SK-N-SH treated with all-trans-retinoic acid at 6 μM for 48 hours (cell line): ENCODE measurements around the gene ACSBG1.

ENCODE experiments used
- ATAC-seq: fragments of 200-7000 bp; cut with Tn5 transposase; 3 replicates; pipeline ENCODE4 v1.9.1; 2020; ENCODE audit warnings: mild to moderate bottlenecking, moderate library complexity
- BACH2 ChIP-seq: fragments of 250-450 bp; sonication (Bioruptor Pico); IDR thresholded peaks from 2 replicates; pipeline ENCODE4 v1.9.0; 2021; ENCODE audit warnings: mild to moderate bottlenecking, borderline replicate concordance
- CREB5 ChIP-seq: fragments of 250-450 bp; sonication (Bioruptor Pico); IDR thresholded peaks from 2 replicates; pipeline ENCODE4 v1.5.1; 2020; ENCODE audit warnings: low read depth, mild to moderate bottlenecking, moderate library complexity
- CSDC2 ChIP-seq: fragments of 250-450 bp; sonication (Bioruptor Pico); IDR thresholded peaks from 2 replicates; pipeline ENCODE4 v1.5.0; 2020; ENCODE audit warnings: mild to moderate bottlenecking, moderate library complexity
- GLIS3 ChIP-seq: fragments of 250-450 bp; sonication (Bioruptor Pico); IDR thresholded peaks from 2 replicates; pipeline ENCODE4 v1.5.0; 2020; ENCODE audit warnings: mild to moderate bottlenecking, moderate library complexity
- OSR1 ChIP-seq: fragments of 250-450 bp; sonication (Bioruptor Pico); IDR thresholded peaks from 2 replicates; pipeline ENCODE4 v1.8.0; 2022; ENCODE audit warnings: moderate library complexity, mild to moderate bottlenecking, inconsistent platforms
- PPARA ChIP-seq: fragments of 250-450 bp; sonication (Bioruptor Pico); IDR thresholded peaks from 2 replicates; pipeline ENCODE4 v1.5.0; 2020; ENCODE audit warnings: mild to moderate bottlenecking, borderline replicate concordance
- RARB ChIP-seq: fragments of 250-450 bp; sonication (Bioruptor Pico); IDR thresholded peaks from 2 replicates; pipeline ENCODE4 v1.8.0; 2021; ENCODE audit warnings: mild to moderate bottlenecking, moderate library complexity
- SNAI2 ChIP-seq: fragments of 250-450 bp; sonication (Bioruptor Pico); IDR thresholded peaks from 2 replicates; pipeline ENCODE4 v1.5.0; 2020; ENCODE audit warnings: mild to moderate bottlenecking, moderate library complexity
- TCF4 ChIP-seq: fragments of 250-450 bp; sonication (Bioruptor Pico); IDR thresholded peaks from 2 replicates; pipeline ENCODE4 v1.8.0; 2021; ENCODE audit warnings: mild to moderate bottlenecking, moderate library complexity, borderline replicate concordance
- TOX ChIP-seq: fragments of 250-450 bp; sonication (Bioruptor Pico); IDR thresholded peaks from 2 replicates; pipeline ENCODE4 v1.8.0; 2021; ENCODE audit warnings: mild to moderate bottlenecking, moderate library complexity, borderline replicate concordance
- TSHZ2 ChIP-seq: fragments of 250-450 bp; sonication (Bioruptor Pico); IDR thresholded peaks from 2 replicates; pipeline ENCODE4 v1.5.0; 2020; ENCODE audit warnings: mild to moderate bottlenecking, moderate library complexity
- ZC3H10 ChIP-seq: fragments of 250-450 bp; sonication (Bioruptor Pico); IDR thresholded peaks from 2 replicates; pipeline ENCODE4 v1.5.1; 2021; ENCODE audit warnings: mild to moderate bottlenecking, moderate library complexity
- ZFP3 ChIP-seq: fragments of 250-450 bp; sonication (Bioruptor Pico); IDR thresholded peaks from 2 replicates; pipeline ENCODE4 v1.5.0; 2020; ENCODE audit warnings: mild to moderate bottlenecking, moderate library complexity
- ZFP30 ChIP-seq: fragments of 450-650 bp; formaldehyde crosslinking; IDR thresholded peaks from 2 replicates; pipeline ENCODE4 v1.5.0; 2022; ENCODE audit warnings: mild to moderate bottlenecking, moderate library complexity
- ZNF565 ChIP-seq: fragments of 450-650 bp; formaldehyde crosslinking; conservative IDR thresholded peaks from 2 replicates; pipeline ENCODE4 v1.5.0; 2020; ENCODE audit warnings: low read depth, mild to moderate bottlenecking, moderate library complexity
- ZNF70 ChIP-seq: fragments of 450-650 bp; formaldehyde crosslinking; IDR thresholded peaks from 2 replicates; pipeline ENCODE4 v1.5.0; 2020; ENCODE audit warnings: mild to moderate bottlenecking, moderate library complexity
- TF ChIP-seq, protein P1 (sequence below): fragments of 250-450 bp; sonication (Bioruptor Pico); IDR thresholded peaks from 2 replicates; pipeline ENCODE4 v1.8.0; 2020; ENCODE audit warnings: mild to moderate bottlenecking, moderate library complexity, borderline replicate concordance
- TF ChIP-seq, protein P2 (sequence below): fragments of 250-450 bp; sonication (Bioruptor Pico); IDR thresholded peaks from 2 replicates; pipeline ENCODE4 v1.8.0; 2021; ENCODE audit warnings: low read depth, mild to moderate bottlenecking, moderate library complexity, borderline replicate concordance

Gene ACSBG1

DNA sequence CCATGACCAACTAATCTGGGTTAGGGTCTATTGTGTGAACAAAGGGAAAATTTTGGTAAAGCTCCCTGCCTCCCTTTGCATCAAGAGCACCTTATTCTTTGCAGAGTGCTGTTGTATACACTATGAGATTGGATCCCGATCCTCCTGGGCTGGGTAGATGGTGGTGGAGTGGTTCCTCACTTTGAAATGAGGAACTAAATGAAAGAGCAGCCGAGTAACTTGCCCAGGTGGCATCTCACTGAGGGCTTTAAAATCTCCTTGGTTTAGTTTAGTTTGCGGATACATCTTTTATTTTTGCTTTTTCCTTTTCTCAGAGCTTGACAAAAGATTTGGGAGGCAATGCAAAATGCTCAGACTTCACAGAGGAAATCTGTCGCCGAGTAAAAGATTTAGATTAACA is 65.8 kb downstream of the ACSBG1 start (continued):
- TF ChIP-seq, protein P1, sequence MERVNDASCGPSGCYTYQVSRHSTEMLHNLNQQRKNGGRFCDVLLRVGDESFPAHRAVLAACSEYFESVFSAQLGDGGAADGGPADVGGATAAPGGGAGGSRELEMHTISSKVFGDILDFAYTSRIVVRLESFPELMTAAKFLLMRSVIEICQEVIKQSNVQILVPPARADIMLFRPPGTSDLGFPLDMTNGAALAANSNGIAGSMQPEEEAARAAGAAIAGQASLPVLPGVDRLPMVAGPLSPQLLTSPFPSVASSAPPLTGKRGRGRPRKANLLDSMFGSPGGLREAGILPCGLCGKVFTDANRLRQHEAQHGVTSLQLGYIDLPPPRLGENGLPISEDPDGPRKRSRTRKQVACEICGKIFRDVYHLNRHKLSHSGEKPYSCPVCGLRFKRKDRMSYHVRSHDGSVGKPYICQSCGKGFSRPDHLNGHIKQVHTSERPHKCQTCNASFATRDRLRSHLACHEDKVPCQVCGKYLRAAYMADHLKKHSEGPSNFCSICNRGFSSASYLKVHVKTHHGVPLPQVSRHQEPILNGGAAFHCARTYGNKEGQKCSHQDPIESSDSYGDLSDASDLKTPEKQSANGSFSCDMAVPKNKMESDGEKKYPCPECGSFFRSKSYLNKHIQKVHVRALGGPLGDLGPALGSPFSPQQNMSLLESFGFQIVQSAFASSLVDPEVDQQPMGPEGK (CRISPR knock-in tag): no peak
- no peak for TF ChIP-seq ZFP3 (CRISPR knock-in tag)
- no peak for TF ChIP-seq OSR1
- TF ChIP-seq GLIS3 (CRISPR knock-in tag): no peak
- no peak for TF ChIP-seq CREB5 (CRISPR knock-in tag)
- TF ChIP-seq, protein P2, sequence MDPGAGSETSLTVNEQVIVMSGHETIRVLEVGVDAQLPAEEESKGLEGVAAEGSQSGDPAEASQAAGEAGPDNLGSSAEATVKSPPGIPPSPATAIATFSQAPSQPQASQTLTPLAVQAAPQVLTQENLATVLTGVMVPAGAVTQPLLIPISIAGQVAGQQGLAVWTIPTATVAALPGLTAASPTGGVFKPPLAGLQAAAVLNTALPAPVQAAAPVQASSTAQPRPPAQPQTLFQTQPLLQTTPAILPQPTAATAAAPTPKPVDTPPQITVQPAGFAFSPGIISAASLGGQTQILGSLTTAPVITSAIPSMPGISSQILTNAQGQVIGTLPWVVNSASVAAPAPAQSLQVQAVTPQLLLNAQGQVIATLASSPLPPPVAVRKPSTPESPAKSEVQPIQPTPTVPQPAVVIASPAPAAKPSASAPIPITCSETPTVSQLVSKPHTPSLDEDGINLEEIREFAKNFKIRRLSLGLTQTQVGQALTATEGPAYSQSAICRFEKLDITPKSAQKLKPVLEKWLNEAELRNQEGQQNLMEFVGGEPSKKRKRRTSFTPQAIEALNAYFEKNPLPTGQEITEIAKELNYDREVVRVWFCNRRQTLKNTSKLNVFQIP (CRISPR knock-in tag): no peak
- no peak for TF ChIP-seq ZNF70 (CRISPR knock-in tag)
- no peak for TF ChIP-seq CSDC2
- no peak for TF ChIP-seq ZC3H10

- TF ChIP-seq ZC3H10: no peak
- no peak for TF ChIP-seq TSHZ2 (CRISPR knock-in tag)
- no peak for TF ChIP-seq ZNF70 (CRISPR knock-in tag)
- TF ChIP-seq, protein P2 (CRISPR knock-in tag): no peak
- no peak for TF ChIP-seq BACH2 (CRISPR knock-in tag)
- TF ChIP-seq GLIS3 (CRISPR knock-in tag): no peak
- no peak for TF ChIP-seq ZFP30 (CRISPR knock-in tag)
- TF ChIP-seq, protein P1 (CRISPR knock-in tag): no peak
- no peak for TF ChIP-seq ZNF565
- no peak for TF ChIP-seq OSR1
- TF ChIP-seq TOX (CRISPR knock-in tag): no peak
- TF ChIP-seq RARB (CRISPR knock-in tag): no peak
- no peak for TF ChIP-seq SNAI2 (CRISPR knock-in tag)
- TF ChIP-seq TCF4 (CRISPR knock-in tag): no peak
- no peak for ATAC-seq
Measured at GRCh38 chr15:78167227-78167888, 67.0 kb downstream of the ACSBG1 start.

- no peak for ATAC-seq
Measured at GRCh38 chr15:78164010-78164409, 70.4 kb downstream of the ACSBG1 start.

More at GRCh38 chr15:78164010-78164409, 70.4 kb downstream of the ACSBG1 start:
- TF ChIP-seq PPARA (CRISPR knock-in tag) (no peak), SNAI2 (CRISPR knock-in tag) (no peak), CSDC2 (no peak), TSHZ2 (CRISPR knock-in tag) (no peak), BACH2 (CRISPR knock-in tag) (no peak), TCF4 (CRISPR knock-in tag) (no peak), ZFP30 (CRISPR knock-in tag) (no peak)
- TF ChIP-seq, protein P1 (CRISPR knock-in tag): no peak
